ENCODE results near the gene PHF13. TPM values are rescaled to one million over a fixed set of nuclear protein-coding genes. Genes with fewer than 3 reads are reported as not detected.

PHF13 gene
- total and polyA plus RNA-seq, 9 of the 15 experiments (the other 6 are each of a cell fraction or from before 2014, with no cell fraction given), result 1.8 to 36.1 (median 11.7) TPM

DNA sequence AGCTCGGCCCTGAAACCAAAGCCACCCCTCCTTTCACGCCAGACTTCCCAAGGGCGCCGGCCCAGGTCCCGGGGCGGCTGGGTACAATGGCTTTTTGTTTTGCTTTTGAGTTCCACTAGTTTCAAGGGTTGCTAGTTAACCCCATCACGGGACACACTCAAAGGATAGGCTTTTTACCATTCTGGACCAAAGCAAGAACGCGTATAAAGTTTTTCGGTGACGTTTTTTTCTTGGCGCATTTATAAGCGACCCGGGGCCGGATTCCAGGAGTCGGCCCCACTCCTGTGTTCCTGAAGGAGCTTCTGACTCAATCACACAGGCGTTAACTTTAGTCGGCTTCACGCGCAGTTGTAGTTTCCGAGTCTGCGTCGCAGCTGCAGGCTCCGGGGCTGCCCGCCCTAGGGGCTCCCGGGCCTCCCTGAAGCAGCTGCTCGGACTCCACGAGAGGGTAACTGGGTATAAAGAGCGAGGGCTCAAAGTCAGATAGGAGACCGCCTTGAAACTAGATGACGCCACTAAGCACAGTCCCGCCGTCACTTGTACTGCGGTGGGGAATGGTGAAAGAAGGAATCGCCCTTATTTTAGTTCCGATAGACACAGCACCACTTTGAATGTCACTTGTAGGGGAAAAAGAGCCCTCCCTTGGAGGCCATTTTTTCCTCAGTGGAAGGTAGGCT is 10.2 kb upstream of the PHF13 start (continued):
- TF ChIP-seq ARID2 (IDR thresholded peaks at IDR 0.05) (no peak), SAP30 (IDR thresholded peaks at IDR 0.05; ENCODE audit: borderline replicate concordance, insufficient read depth, low read depth, low read length, poor library complexity, severe bottlenecking) (no peak), CREM (IDR thresholded peaks at IDR 0.05; ENCODE audit: low read depth) (peak; percentile 44; the same call in 1 of the 2 replicates), ZNF232 (CRISPR knock-in tag; IDR thresholded peaks at IDR 0.05) (no peak), KAT8 (IDR thresholded peaks at IDR 0.05; ENCODE audit: low read depth) (no peak), RHOXF2B (CRISPR knock-in tag; conservative IDR thresholded peaks at IDR 0.05) (no peak), SOX6 (IDR thresholded peaks at IDR 0.05) (no peak), XRCC3 (IDR thresholded peaks at IDR 0.05) (no peak), ZNF12 (CRISPR knock-in tag; IDR thresholded peaks at IDR 0.05) (no peak)
- TF ChIP-seq, protein P1, sequence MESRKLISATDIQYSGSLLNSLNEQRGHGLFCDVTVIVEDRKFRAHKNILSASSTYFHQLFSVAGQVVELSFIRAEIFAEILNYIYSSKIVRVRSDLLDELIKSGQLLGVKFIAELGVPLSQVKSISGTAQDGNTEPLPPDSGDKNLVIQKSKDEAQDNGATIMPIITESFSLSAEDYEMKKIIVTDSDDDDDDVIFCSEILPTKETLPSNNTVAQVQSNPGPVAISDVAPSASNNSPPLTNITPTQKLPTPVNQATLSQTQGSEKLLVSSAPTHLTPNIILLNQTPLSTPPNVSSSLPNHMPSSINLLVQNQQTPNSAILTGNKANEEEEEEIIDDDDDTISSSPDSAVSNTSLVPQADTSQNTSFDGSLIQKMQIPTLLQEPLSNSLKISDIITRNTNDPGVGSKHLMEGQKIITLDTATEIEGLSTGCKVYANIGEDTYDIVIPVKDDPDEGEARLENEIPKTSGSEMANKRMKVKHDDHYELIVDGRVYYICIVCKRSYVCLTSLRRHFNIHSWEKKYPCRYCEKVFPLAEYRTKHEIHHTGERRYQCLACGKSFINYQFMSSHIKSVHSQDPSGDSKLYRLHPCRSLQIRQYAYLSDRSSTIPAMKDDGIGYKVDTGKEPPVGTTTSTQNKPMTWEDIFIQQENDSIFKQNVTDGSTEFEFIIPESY (CRISPR knock-in tag; IDR thresholded peaks at IDR 0.05), result no peak
- TF ChIP-seq, protein P2, sequence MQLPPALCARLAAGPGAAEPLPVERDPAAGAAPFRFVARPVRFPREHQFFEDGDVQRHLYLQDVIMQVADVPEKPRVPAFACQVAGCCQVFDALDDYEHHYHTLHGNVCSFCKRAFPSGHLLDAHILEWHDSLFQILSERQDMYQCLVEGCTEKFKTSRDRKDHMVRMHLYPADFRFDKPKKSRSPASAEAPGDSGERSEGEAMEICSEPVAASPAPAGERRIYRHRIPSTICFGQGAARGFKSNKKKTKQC (CRISPR knock-in tag; IDR thresholded peaks at IDR 0.05), result no peak; the same call in 1 of the 2 replicates
- TF ChIP-seq, protein P3, sequence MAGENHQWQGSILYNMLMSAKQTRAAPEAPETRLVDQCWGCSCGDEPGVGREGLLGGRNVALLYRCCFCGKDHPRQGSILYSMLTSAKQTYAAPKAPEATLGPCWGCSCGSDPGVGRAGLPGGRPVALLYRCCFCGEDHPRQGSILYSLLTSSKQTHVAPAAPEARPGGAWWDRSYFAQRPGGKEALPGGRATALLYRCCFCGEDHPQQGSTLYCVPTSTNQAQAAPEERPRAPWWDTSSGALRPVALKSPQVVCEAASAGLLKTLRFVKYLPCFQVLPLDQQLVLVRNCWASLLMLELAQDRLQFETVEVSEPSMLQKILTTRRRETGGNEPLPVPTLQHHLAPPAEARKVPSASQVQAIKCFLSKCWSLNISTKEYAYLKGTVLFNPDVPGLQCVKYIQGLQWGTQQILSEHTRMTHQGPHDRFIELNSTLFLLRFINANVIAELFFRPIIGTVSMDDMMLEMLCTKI (IDR thresholded peaks at IDR 0.05; ENCODE audit: partially characterized antibody), result no peak
- TF ChIP-seq, protein P4, sequence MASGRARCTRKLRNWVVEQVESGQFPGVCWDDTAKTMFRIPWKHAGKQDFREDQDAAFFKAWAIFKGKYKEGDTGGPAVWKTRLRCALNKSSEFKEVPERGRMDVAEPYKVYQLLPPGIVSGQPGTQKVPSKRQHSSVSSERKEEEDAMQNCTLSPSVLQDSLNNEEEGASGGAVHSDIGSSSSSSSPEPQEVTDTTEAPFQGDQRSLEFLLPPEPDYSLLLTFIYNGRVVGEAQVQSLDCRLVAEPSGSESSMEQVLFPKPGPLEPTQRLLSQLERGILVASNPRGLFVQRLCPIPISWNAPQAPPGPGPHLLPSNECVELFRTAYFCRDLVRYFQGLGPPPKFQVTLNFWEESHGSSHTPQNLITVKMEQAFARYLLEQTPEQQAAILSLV (tag; IDR thresholded peaks at IDR 0.05), result no peak
- TF ChIP-seq, protein P5, sequence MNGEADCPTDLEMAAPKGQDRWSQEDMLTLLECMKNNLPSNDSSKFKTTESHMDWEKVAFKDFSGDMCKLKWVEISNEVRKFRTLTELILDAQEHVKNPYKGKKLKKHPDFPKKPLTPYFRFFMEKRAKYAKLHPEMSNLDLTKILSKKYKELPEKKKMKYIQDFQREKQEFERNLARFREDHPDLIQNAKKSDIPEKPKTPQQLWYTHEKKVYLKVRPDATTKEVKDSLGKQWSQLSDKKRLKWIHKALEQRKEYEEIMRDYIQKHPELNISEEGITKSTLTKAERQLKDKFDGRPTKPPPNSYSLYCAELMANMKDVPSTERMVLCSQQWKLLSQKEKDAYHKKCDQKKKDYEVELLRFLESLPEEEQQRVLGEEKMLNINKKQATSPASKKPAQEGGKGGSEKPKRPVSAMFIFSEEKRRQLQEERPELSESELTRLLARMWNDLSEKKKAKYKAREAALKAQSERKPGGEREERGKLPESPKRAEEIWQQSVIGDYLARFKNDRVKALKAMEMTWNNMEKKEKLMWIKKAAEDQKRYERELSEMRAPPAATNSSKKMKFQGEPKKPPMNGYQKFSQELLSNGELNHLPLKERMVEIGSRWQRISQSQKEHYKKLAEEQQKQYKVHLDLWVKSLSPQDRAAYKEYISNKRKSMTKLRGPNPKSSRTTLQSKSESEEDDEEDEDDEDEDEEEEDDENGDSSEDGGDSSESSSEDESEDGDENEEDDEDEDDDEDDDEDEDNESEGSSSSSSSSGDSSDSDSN (IDR thresholded peaks at IDR 0.05; ENCODE audit: borderline replicate concordance in 1 of 2, low read depth in 2 of 2, low read length in 2 of 2), result peak in 1 of 2 experiments; percentile 83; a peak in 2 of 4 replicates
- TF ChIP-seq, protein P6, sequence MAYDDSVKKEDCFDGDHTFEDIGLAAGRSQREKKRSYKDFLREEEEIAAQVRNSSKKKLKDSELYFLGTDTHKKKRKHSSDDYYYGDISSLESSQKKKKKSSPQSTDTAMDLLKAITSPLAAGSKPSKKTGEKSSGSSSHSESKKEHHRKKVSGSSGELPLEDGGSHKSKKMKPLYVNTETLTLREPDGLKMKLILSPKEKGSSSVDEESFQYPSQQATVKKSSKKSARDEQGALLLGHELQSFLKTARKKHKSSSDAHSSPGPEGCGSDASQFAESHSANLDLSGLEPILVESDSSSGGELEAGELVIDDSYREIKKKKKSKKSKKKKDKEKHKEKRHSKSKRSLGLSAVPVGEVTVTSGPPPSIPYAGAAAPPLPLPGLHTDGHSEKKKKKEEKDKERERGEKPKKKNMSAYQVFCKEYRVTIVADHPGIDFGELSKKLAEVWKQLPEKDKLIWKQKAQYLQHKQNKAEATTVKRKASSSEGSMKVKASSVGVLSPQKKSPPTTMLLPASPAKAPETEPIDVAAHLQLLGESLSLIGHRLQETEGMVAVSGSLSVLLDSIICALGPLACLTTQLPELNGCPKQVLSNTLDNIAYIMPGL (CRISPR knock-in tag; IDR thresholded peaks at IDR 0.05), result no peak

Data from K562 (cell line).